GM23338 (cell line): ENCODE results near the gene ANKRD44. TPM values are rescaled to one million over a fixed set of nuclear protein-coding genes. Genes with fewer than 3 reads are reported as not detected.

Experiments used
- EZH2 ChIP-seq: fragments of 200-600 bp; sonication (generic); IDR thresholded peaks from one replicate; pipeline ENCODE4 v1.8.0; 2017; ENCODE audit warnings: antibody characterized with exemption, mild to moderate bottlenecking, low read depth; ENCODE audit not compliant: unreplicated experiment
- EZH2phosphoT487 ChIP-seq: fragments of 200-600 bp; sonication (generic); IDR thresholded peaks from one replicate; pipeline ENCODE4 v1.8.1; 2018; ENCODE audit warnings: antibody characterized with exemption; ENCODE audit not compliant: unreplicated experiment
- NANOG ChIP-seq: IDR thresholded peaks from 2 replicates; pipeline ENCODE4 v1.6.1; 2016; ENCODE audit warnings: antibody characterized with exemption, borderline replicate concordance
- POLR2AphosphoS5 ChIP-seq: IDR thresholded peaks from 2 replicates; pipeline ENCODE4 v1.6.1; 2016; ENCODE audit warnings: antibody characterized with exemption, low read depth
- STAT1 ChIP-seq: IDR thresholded peaks from one replicate; pipeline ENCODE4 v1.6.1; 2016; ENCODE audit warnings: antibody characterized with exemption; ENCODE audit not compliant: unreplicated experiment
- ZNF114 ChIP-seq: fragments of 250-450 bp; sonication (Bioruptor Pico); IDR thresholded peaks from 2 replicates; pipeline ENCODE4 v1.5.0; 2020; ENCODE audit warnings: mild to moderate bottlenecking, moderate library complexity
- ZNF331 ChIP-seq: fragments of 250-450 bp; sonication (Bioruptor Pico); IDR thresholded peaks from 2 replicates; pipeline ENCODE4 v1.5.0; 2020; ENCODE audit warnings: low read depth, mild to moderate bottlenecking, moderate library complexity
- polyA plus RNA-seq: library from polyadenylated mRNA; unstranded; fragments of >200 nt; fragmentation: Nextera tagmentation; extraction: Ambion mirVana; gene quantifications from 2 replicates; pipeline ENCODE4 v1.2.1, GENCODE V29; 2016
- total RNA-seq: library from RNA; depleted of rRNA; stranded (reverse); fragments of >200 nt; shearing (Covaris generic); gene quantifications from 2 replicates; pipeline ENCODE4 v1.2.3, GENCODE V29; 2014
- TF ChIP-seq, protein P1 (sequence below): fragments of 250-450 bp; sonication (Bioruptor Pico); IDR thresholded peaks from 2 replicates; pipeline ENCODE4 v1.5.0; 2020; ENCODE audit warnings: mild to moderate bottlenecking, moderate library complexity
- TF ChIP-seq, protein P2 (sequence below): IDR thresholded peaks from one replicate; pipeline ENCODE4 v1.6.1; 2018; ENCODE audit warnings: antibody characterized with exemption; ENCODE audit not compliant: unreplicated experiment
- TF ChIP-seq, protein P3 (sequence below), 2 experiments: fragments of 200-600 bp in 1 of 2; sonication (generic) in 1 of 2; conservative IDR thresholded peaks; 2 replicates each; pipeline versions ENCODE4 v1.5.1 to v1.6.1; 2016 to 2017; ENCODE audit warnings: antibody characterized with exemption in 2 of 2, low read depth in 2 of 2, mild to moderate bottlenecking in 2 of 2, moderate library complexity in 1 of 2
- TF ChIP-seq, protein P4 (sequence below): IDR thresholded peaks from 2 replicates; pipeline ENCODE4 v1.6.1; 2016; ENCODE audit warnings: antibody characterized with exemption

Gene ANKRD44
- total and polyA plus RNA-seq, 2 experiments from 2014 or later, result 0.44 to 0.56 TPM

DNA sequence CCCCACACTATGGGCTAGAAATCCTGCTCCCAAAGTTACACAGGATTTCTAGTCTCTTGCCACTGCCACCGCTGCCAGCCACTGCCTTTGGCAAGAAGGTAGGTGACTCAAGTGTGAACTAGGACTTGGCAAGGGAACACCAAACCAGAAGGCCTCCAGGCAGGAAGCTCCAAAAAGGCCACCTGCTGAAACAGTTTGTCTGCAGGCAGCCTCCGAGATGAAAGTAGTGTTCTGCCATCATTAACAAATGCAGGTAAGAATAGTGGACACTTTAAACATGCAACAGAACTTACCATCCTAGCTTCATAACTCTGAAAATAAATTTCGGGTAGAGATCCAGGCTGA is 3.9 kb downstream of the ANKRD44 start (continued):
- TF ChIP-seq, protein P1, sequence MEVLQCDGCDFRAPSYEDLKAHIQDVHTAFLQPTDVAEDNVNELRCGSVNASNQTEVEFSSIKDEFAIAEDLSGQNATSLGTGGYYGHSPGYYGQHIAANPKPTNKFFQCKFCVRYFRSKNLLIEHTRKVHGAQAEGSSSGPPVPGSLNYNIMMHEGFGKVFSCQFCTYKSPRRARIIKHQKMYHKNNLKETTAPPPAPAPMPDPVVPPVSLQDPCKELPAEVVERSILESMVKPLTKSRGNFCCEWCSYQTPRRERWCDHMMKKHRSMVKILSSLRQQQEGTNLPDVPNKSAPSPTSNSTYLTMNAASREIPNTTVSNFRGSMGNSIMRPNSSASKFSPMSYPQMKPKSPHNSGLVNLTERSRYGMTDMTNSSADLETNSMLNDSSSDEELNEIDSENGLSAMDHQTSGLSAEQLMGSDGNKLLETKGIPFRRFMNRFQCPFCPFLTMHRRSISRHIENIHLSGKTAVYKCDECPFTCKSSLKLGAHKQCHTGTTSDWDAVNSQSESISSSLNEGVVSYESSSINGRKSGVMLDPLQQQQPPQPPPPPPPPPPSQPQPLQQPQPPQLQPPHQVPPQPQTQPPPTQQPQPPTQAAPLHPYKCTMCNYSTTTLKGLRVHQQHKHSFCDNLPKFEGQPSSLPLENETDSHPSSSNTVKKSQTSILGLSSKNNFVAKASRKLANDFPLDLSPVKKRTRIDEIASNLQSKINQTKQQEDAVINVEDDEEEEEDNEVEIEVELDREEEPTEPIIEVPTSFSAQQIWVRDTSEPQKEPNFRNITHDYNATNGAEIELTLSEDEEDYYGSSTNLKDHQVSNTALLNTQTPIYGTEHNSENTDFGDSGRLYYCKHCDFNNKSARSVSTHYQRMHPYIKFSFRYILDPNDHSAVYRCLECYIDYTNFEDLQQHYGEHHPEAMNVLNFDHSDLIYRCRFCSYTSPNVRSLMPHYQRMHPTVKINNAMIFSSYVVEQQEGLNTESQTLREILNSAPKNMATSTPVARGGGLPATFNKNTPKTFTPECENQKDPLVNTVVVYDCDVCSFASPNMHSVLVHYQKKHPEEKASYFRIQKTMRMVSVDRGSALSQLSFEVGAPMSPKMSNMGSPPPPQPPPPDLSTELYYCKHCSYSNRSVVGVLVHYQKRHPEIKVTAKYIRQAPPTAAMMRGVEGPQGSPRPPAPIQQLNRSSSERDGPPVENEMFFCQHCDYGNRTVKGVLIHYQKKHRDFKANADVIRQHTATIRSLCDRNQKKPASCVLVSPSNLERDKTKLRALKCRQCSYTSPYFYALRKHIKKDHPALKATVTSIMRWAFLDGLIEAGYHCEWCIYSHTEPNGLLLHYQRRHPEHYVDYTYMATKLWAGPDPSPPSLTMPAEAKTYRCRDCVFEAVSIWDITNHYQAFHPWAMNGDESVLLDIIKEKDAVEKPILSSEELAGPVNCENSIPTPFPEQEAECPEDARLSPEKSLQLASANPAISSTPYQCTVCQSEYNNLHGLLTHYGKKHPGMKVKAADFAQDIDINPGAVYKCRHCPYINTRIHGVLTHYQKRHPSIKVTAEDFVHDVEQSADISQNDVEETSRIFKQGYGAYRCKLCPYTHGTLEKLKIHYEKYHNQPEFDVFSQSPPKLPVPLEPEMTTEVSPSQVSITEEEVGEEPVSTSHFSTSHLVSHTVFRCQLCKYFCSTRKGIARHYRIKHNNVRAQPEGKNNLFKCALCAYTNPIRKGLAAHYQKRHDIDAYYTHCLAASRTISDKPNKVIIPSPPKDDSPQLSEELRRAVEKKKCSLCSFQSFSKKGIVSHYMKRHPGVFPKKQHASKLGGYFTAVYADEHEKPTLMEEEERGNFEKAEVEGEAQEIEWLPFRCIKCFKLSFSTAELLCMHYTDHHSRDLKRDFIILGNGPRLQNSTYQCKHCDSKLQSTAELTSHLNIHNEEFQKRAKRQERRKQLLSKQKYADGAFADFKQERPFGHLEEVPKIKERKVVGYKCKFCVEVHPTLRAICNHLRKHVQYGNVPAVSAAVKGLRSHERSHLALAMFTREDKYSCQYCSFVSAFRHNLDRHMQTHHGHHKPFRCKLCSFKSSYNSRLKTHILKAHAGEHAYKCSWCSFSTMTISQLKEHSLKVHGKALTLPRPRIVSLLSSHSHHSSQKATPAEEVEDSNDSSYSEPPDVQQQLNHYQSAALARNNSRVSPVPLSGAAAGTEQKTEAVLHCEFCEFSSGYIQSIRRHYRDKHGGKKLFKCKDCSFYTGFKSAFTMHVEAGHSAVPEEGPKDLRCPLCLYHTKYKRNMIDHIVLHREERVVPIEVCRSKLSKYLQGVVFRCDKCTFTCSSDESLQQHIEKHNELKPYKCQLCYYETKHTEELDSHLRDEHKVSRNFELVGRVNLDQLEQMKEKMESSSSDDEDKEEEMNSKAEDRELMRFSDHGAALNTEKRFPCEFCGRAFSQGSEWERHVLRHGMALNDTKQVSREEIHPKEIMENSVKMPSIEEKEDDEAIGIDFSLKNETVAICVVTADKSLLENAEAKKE (CRISPR knock-in tag), result no peak
- no peak for TF ChIP-seq ZNF331
- no peak for TF ChIP-seq NANOG
- TF ChIP-seq, protein P2, sequence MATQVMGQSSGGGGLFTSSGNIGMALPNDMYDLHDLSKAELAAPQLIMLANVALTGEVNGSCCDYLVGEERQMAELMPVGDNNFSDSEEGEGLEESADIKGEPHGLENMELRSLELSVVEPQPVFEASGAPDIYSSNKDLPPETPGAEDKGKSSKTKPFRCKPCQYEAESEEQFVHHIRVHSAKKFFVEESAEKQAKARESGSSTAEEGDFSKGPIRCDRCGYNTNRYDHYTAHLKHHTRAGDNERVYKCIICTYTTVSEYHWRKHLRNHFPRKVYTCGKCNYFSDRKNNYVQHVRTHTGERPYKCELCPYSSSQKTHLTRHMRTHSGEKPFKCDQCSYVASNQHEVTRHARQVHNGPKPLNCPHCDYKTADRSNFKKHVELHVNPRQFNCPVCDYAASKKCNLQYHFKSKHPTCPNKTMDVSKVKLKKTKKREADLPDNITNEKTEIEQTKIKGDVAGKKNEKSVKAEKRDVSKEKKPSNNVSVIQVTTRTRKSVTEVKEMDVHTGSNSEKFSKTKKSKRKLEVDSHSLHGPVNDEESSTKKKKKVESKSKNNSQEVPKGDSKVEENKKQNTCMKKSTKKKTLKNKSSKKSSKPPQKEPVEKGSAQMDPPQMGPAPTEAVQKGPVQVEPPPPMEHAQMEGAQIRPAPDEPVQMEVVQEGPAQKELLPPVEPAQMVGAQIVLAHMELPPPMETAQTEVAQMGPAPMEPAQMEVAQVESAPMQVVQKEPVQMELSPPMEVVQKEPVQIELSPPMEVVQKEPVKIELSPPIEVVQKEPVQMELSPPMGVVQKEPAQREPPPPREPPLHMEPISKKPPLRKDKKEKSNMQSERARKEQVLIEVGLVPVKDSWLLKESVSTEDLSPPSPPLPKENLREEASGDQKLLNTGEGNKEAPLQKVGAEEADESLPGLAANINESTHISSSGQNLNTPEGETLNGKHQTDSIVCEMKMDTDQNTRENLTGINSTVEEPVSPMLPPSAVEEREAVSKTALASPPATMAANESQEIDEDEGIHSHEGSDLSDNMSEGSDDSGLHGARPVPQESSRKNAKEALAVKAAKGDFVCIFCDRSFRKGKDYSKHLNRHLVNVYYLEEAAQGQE, result no peak
- no peak for TF ChIP-seq ZNF114 (CRISPR knock-in tag)
- TF ChIP-seq EZH2, result no peak
- no peak for TF ChIP-seq STAT1
- TF ChIP-seq EZH2phosphoT487, result no peak
- TF ChIP-seq, protein P3, sequence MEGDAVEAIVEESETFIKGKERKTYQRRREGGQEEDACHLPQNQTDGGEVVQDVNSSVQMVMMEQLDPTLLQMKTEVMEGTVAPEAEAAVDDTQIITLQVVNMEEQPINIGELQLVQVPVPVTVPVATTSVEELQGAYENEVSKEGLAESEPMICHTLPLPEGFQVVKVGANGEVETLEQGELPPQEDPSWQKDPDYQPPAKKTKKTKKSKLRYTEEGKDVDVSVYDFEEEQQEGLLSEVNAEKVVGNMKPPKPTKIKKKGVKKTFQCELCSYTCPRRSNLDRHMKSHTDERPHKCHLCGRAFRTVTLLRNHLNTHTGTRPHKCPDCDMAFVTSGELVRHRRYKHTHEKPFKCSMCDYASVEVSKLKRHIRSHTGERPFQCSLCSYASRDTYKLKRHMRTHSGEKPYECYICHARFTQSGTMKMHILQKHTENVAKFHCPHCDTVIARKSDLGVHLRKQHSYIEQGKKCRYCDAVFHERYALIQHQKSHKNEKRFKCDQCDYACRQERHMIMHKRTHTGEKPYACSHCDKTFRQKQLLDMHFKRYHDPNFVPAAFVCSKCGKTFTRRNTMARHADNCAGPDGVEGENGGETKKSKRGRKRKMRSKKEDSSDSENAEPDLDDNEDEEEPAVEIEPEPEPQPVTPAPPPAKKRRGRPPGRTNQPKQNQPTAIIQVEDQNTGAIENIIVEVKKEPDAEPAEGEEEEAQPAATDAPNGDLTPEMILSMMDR (conservative IDR thresholded peaks at IDR 0.05; ENCODE audit: low read depth in 2 of 2), result no peak
- no peak for TF ChIP-seq POLR2AphosphoS5
- TF ChIP-seq, protein P4, sequence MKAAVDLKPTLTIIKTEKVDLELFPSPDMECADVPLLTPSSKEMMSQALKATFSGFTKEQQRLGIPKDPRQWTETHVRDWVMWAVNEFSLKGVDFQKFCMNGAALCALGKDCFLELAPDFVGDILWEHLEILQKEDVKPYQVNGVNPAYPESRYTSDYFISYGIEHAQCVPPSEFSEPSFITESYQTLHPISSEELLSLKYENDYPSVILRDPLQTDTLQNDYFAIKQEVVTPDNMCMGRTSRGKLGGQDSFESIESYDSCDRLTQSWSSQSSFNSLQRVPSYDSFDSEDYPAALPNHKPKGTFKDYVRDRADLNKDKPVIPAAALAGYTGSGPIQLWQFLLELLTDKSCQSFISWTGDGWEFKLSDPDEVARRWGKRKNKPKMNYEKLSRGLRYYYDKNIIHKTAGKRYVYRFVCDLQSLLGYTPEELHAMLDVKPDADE, result no peak
